GM21786 (cell line): Measurements from ENCODE around the gene DSCAML1.

ENCODE experiments used
- ATAC-seq: cut with Tn5 transposase; IDR thresholded peaks from one replicate; pipeline ENCODE4 v1.9.1; 2021; ENCODE audit not compliant: unreplicated experiment

DSCAML1 gene

DNA sequence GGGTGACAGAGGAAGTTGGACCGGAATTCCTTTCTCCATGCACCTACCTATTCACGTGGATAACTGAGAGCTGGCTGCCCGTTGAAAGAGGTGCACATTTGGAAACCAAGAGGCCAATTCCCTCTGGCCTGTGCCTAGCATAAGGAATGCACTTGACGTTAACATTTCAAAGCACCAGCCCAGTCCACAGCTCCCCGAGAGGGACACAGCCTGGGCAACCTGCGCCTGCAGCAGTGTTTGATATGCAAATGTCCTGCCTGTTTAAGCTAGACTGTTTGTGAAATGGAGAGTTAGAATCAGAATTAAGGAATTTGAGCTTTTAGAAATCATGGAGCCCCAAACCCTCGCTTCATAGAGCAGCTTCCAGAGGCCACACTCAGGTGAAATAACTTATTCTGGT, 126.1 kb downstream of the DSCAML1 start:
- no peak for ATAC-seq

DNA sequence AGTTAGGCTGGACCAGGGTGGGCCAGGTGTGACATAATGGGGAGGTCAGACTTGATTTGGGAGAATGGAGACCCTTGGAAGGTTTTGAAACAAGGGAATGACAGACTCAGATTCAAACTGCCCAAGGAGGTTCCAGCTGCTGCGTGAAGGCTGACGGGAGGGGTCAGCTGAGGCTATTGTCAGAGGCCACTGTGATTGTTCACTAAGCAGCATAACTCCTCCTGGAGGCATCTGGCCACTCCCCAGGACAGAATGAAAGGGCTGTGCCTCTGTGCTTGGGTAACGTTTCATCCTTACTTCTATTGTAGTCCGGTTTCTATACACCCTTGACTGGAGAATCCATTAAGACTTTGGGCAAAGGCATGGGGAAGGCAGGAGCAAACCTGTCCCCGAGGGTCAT, 126.6 kb downstream of the DSCAML1 start:
- no peak for ATAC-seq

DNA sequence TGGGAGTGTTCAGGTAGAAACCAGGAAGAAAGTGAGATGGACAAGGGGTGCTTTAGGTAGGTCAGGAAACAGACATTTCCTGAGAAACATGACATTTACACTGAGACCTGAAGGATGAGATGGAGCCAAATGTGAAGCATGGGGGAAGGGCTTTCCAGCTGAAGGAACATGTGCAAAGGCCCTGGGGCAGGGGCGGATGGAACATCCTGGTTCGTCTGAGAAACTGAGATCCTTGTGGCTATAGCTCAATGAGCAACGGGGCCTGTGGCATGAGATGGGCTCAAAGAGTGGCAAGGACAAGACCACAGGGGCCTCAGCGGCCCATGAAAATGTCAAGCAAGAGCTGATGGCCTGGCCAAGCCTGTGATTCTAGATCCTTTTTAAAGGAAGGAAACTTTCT, 127.4 kb downstream of the DSCAML1 start:
- no peak for ATAC-seq

DNA sequence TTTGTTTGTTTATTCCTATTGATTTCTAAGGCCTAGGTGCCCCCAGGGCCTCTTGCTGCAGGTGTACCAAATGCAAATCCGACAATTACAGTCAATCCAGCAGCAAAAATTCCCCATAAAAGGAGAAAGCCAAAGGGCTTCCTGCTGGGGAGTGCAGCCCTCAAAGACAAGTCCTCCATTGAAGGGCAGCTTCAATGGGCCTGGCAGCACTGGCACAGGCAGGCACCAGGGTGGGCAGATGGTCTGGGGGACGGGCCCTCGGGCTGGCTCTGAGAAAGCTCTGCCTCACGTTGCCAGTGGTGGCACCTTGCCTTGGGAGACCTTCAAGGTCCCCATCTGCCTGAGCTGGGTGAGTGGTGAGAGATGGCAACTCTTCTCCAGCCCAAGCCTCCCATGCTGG, 128.0 kb downstream of the DSCAML1 start:
- no peak for ATAC-seq

DNA sequence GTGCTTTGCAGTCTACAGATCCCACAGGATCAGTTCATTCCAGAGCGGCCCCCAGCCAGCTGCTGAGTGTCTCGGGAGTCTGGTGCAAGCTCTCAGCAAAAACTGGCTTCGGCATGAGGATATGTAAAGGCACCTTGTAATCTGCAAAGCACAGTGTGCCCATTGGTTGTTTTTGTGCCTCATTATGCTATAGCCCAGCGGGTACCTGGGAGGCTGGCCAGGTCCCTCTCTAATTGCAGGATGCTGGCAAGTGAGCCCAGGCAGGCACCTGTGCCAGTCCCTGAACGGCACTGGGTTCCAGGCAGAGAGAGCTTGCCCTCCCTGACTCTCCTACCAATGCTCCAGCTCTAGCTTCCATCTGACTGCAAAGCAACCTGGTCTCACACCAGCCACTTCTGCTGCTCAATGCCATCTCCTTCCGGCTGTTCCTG, 128.7 kb downstream of the DSCAML1 start:
- no peak for ATAC-seq

DNA sequence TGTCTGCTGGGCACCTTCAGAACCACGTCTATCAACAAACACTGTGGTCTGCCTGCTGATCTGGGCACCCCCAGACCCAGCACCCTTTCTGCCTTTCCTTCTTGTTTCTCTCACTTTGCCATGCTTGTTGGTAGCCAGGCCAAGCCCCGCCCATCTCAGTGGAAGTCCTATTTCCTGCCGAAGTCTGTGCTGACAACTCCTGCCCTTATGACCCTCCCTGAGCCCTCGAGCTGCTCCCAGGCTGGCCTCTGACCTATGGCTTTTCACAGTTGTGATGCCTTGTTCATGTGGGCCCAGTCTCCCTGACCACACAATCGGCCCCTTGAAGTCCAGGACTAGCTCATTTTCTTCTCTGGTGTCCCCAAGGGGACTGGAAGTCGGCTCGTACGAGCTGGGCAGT, 132.1 kb downstream of the DSCAML1 start:
- ATAC-seq: no peak

DNA sequence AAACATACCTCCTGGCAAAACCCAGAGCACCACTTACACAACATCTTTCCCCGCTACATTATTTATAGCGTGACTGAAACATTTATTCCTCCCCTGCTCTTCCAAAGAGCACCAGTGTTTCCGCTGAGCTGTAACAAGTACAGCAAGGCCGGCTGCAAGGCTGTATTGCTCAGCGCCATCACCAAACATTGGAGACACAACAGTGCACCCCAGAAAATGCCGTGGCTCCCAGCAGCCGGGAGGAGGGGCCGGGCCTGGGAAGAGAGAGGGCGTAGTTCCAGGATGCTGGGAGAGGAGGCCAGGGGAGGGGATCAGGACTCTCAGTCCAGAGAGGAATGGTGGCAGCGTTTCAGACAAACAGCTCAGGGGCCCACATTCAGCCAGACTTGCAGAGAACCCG, 133.2 kb downstream of the DSCAML1 start:
- no peak for ATAC-seq

DNA sequence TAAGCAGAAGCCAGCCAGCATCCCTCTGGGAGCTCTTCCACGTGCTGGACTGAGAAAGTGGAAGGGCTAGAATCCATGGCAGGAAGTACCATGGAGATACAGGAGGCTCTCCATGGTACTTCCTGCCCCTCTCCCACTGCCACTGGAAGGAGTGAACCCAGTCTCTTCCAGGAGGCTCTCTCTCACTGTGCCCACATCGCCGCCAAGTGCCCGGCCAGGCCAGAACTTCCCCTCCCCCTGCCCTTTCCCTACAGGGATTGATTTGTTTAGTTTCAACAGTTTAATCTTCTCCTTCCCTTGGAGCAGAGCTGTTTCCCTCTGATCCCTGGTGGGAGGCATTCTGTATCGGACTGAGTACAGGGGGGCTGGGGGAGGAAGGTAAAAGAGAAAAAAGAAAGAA, 133.6 kb downstream of the DSCAML1 start:
- no peak for ATAC-seq

DNA sequence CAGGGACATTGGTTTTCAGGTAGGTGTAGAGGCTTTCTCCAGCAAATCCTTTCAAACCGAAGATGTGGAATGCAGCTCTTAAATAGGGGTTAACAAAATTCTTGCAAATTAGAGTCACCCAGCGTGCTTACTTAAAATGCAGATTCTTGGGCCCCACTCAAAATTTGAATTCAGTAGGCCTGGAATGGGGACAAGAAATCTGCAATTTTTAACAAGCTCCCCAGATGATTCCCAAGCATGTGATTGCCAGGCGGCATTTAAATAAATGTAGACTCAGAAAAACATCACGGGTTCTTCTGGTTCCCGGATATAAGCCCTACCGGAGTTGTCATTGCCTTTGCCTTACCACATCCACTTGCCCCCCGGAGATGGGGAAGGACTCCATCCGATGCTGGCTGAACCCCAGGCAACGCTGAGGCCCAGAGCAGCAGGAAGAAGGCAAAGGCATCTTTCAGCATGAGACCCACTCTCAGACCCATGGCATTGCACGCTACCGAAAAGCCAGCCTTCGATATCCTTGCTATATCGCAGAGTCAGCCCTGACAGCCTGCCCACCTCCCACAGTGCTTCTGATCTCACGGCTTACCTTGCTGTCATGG, 134.2 kb downstream of the DSCAML1 start:
- ATAC-seq: no peak

DNA sequence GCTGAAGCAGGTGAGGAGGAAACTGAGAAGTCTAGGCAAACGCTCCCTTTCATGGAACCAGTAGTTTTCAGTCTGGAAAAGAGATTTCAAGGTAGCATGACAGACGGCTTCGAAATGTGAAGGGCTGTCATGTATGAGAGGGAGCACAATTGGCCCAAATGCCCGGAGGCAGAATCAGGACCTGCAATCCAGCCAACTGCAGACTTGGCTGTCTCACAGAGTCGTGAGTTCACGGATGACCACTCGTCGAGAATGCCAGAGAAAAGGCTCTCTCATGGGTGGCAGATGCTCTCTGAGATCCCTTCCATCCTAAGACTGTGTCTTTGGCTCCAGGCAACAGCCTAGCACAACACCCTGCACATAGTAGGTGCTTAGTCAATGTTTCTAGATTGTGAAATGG, 134.8 kb downstream of the DSCAML1 start:
- ATAC-seq: no peak

DNA sequence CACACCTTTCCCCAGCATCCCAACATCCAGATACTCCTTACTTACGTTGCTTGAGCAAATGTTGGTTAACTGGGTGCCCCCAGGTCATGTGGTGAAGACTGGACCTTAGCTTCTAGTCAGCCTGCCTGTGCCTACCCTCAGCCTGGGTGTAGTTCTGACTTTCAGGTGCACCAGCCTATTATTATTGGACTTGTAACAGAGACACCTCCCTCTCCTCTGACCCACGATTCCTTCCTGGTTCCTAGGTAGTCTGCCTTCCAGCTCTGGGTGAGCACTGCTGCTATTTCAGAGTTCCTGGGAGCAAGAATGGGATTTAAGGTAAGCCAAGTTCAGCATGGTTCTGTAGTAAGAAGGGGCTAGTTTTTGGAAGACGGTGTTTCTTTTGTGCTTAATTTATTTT, 138.2 kb downstream of the DSCAML1 start:
- ATAC-seq: no peak

DNA sequence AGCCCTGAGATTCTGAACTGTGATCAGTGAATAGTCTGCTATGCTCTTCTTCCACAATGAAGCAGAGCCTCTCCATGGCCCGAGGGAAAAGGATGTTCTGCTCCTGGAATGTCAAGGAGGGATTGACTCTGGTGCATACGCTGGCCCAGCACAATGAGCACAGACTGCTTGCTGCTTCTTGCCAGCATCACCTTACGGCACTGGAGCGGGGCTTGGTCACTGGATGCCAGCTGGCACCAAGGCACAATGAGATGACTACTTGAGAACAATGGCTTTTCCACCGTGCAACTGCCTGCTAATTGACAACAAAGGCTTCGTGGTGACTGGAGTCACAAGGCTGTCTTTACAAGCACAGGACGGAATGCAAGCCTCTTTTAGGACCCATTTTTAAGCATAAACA, 139.2 kb downstream of the DSCAML1 start:
- ATAC-seq: no peak

DNA sequence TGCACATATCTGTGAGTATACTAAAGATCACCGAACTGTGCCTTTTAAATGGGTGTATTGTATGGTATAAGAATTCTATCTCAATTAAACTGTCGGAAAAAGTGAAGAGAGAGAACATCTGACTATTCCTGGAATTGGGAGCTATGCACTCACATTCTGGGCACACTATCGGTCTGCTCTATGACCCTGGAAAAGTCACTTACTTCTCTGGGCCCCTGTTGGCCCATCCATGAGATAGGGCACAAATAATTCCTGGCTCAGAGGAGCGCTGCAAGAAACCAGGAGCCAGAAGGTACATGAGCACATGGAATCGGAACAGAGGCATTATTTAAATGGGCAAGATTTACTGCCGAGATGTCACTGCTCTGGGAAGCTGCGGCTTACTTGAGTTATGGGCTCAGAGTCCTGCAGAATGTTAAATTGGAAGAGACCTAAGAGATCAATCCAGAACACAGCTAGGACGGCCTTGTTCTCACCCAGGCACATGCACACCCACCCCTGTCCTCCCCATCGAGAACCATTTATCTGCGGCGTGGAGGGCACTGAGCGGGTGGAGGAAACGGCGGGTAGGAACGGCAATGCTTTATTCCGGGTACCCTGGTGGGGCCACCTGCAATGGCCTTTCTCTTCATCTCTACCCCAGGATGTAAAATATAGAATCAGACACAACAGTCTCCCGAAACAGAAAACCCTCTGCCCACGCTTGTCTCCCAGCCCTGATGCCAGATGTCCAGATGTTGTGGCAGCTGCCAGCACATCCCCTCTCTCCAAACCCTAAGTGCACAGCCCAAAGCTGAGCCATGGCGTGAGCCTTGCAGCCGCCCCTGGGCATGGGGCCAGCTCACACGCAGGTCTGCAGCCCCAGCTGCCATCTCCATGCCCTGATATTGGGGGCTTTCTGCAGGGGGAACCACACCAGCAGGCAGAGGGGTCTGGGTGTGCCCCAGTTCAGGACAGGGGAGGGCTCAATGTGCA, 142.4 kb downstream of the DSCAML1 start:
- ATAC-seq: no peak

DNA sequence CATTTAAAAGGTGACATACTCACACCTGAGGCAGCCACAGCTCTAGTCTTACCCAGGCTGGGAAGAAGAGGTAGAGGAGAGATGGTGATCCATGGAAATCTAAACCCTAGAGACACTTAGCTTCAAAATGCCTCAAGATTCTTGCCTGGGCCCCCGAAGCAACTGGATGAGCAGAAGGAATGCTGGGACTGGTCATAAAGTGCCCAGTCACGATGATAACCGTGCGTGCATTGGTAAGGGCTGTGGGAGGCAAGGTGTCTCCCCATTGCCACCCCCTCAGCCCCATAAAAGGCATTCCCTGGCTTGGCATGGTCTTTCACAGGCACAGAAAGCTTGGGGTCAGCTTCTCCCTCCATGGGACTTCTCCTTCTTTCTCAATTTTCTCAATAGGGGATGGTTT, 144.5 kb downstream of the DSCAML1 start:
- ATAC-seq: no peak

DNA sequence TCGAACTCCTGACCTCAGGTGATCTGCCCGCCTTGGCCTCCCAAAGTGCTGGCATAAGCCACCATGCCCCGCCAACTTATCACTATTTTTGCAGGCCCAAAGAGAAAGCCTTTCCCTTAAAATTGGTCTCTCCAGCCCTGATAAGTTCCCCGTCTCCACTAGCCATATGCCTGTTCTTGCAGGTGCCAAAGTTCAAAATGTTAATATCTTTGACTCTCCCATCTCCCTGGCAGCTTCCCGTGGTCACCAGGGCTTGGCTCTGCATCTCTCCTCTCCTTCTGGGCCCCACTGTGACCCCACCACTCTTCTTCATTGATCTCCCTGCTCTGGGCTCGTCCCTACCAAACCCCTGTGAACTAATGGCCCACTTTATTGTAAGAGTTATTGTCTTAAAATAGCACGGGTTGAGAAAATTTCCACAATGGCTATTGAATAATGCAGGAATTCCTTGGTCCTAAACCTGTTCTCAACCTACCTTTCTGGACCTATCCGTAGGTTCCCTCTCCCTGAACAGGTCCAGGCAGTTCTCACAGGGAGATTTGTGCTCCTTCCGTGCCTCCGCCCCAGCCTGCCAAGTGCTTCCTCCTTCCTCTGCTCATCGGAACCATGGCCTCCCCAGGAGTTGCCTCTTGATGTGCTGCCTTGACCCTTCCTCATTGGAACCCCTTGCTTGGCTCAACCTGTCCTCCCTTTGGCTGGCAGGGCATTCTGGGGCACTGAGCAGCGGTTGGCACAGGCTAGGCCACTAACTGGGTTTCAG, 147.5 kb downstream of the DSCAML1 start:
- no peak for ATAC-seq

DNA sequence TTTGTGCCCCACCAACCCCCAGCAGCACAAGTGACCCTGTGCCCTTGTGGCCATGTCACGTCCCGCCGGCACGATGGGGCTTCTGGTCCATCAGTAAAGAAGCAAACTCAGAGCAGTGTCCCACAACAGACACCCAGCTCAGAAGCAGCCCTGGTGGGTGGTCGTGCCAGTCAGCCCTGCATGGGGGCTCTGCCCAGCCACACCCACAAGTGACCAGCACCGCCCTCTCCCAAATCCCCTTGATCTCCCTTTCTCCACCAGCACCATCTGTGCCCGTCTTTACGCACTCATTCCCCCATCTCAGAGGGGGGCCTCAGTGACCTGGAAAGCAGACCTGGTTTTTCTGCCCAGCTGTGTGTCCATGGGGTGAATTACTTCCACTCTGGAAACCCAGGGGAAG, 149.1 kb downstream of the DSCAML1 start:
- no peak for ATAC-seq

DNA sequence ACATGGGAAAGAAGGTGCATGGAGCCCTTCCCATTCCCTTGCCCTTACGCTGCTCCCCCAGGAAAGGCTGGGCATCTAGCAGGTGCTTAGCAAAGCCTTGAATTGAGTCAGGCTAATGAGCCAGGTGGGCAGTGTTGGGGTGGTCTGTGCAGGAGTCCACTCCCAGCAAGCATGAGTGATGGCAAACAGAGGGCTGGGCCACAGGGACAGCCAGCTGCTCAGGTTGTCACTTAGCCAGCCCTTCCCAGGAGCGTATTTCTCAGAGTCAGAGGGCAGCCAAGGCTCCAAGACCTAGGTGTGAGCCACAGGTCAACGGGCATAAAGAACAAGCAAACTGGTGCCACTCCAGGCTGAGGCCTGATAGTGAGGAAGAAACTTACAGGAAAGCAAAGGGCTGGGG, 149.8 kb downstream of the DSCAML1 start:
- no peak for ATAC-seq

DNA sequence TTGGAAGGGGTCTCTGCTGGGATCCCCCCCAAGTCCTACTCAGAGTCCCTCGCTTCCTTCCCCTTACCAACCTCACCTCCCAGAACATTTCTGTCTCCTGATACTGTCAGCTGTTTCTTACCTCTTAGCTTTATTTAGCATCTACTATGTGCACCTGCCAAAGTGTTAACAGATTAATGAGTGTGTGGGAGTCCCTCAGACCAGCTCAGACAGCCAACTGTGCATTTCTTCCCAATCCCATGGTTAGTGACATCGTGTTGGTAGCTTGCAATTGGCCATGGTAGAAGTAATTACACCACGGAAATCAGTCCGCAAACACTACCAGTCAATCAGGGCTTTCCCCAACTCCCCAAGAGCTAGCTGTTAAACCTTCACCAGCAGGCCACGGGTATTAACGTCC, 150.6 kb downstream of the DSCAML1 start:
- no peak for ATAC-seq

DNA sequence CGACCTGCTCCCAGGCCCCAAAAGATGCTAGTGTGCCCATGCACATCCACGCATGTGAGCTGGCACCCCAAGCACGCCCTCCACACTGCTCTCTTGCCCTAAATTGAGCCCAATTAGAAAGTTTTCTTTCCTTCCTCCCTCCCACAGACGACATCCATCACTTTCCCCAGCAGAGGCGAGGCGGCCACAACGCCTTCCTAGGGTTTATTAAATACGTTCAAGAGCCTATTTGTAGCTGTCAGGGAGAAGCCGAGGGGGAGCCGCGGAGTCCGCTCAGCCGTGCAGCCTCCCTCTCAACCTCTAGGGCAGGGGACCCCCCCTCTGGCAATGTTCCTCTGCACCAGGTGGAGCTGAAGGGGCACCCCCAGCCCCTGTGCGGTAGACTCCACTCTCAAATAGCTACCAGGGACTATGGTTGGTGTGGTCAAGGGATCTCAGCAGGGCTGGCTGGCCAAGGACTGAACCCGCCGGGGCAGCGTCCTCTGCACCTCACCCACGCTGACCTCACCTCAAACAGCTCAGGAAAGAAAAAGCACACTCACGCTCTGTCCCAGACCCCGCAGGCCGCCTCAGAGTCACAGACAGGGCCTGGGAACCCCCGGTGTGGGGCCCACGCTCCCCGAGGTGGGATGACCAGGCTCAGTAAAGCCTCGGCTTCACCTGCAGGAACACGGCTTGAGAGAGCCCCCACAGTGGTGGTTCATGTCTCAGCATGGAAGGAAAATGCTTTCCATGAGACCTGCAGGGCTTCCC, 152.4 kb downstream of the DSCAML1 start:
- ATAC-seq: no peak

DNA sequence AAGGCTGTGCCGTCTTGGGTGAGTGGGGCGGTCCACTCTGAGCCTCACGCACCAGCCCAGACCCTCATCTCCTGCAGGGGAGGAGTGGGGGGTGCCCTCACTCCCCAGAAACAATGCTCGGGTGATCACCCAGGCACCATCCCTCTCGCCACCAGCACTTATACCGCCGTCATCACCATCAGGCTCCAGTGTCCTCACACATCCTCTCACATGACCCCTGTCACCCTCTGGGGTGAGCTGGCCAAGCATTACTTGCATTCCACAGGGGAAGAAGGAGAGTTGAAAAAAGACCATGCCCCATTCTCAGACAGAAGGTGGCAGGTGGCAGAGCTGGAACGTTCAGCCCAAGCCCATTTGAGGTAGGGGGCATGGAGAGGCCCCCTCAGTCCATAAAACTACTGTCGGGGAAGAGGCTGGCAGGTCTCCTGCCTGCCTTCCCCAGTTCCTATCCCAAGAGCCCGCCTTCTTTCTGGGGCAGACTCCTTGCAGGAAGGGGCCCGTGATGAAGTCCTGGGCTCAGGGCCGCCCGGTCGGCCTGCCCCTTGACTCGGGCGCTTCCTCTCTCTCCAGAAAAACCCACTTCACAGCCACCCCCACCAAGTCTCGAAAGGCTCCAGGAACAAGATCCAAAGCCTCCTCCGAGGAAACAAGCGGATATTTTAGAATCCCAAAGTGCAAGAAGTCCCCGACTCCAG, 153.3 kb downstream of the DSCAML1 start:
- ATAC-seq: no peak
